ENCODE results near the gene CCDC59.

DNA sequence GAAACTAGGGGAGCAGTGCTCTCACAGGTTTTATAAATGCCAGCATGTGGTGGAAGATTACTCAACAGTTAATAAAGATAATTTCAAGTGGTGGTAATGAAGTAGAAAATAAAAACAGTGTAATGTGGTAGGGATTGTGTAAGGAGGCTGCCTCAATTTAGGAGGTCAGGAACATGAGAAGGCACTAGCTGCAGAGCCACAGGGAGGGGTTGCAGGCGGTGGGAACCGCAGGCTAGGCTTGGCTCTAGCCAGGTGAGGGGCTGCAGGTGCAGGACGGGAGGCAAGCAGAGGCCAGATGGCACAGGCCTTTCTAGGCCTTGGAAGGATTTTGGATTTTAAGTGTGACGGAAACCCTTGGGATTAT is 910 bp upstream of the CCDC59 start:
- TF ChIP-seq, protein P1, sequence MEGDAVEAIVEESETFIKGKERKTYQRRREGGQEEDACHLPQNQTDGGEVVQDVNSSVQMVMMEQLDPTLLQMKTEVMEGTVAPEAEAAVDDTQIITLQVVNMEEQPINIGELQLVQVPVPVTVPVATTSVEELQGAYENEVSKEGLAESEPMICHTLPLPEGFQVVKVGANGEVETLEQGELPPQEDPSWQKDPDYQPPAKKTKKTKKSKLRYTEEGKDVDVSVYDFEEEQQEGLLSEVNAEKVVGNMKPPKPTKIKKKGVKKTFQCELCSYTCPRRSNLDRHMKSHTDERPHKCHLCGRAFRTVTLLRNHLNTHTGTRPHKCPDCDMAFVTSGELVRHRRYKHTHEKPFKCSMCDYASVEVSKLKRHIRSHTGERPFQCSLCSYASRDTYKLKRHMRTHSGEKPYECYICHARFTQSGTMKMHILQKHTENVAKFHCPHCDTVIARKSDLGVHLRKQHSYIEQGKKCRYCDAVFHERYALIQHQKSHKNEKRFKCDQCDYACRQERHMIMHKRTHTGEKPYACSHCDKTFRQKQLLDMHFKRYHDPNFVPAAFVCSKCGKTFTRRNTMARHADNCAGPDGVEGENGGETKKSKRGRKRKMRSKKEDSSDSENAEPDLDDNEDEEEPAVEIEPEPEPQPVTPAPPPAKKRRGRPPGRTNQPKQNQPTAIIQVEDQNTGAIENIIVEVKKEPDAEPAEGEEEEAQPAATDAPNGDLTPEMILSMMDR (IDR thresholded peaks at IDR 0.05): no peak
- TF ChIP-seq POLR2A (IDR thresholded peaks at IDR 0.05): no peak

Data from heart left ventricle (tissue), 13 donors.